Activated CD4-positive, CD25-positive, alpha-beta regulatory T cell treated with anti-CD3 and anti-CD28 coated beads, Interleukin-2, amount 50 U/mL, for 24 hours (primary cell): ENCODE measurements around the gene SLC38A3.

Source experiments
- ATAC-seq, 2 donors: fragments of 150-1000 bp; cut with Tn5 transposase; one replicate each; pipeline ENCODE4 v1.10.0; 2021; ENCODE audit warnings: mild to moderate bottlenecking in 1 of 2, moderate library complexity in 1 of 2

SLC38A3 gene

DNA sequence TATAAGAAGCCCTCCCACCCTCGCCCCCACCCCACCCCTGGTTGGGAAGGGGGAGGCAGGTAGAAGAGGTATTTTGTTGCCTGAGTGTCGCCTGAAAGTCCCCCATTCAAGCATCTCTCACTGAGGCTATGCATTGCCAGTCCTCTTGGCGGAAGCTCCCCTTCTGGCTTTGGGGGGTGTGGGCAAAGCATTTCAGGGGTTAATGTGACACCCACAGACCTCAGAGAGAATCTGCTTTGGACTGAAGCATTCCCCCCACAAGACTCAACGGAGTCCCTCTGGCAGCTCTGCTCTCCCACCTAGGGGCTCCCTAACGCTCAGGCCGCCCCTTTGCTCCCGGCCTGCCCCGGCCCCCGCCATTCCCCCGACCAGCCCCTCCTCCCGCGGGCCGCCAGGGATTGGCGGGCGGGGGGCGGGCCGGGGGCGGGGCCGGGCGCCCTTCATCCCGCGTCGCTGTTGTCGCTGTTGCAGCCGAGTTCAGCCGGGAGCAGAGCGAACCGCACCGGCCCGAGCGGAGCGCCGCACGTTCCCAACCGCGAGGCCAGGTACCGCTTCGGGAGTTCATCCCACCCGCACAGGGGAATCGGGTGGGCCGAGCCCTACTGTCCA, at the start of gene SLC38A3:
Gene SLC38A3, plus strand, starts transcription at position 468 of the 609 bp plus-strand sequence. CDS start 8,929 bp downstream, outside the sequence.
- peak; percentile 5 to 17 for ATAC-seq

DNA sequence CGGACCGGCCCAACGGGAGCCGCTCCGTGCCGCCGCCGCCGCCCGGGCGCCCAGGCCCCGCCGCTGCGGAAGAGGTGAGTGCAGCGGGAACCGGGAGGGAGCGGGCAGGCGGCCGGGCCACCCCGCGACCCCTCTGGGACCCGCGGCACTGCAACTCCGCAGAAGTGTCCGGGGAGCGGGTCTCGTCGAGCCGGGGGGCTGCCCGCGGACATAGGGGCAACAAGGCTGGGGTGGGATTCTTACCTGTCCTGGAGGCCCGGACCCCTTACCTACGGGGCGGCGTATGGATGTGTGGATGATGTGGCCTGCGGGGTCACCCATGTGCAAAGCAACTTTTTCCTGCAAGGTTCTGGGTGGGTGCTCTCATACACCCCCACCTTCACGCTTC, 49.6 kb upstream of the SLC38A3 start:
- no peak for ATAC-seq

GRCh38 chr3:50155891-50156290, 49.2 kb upstream of the SLC38A3 start:
- ATAC-seq: no peak

- no peak for ATAC-seq
Observed at GRCh38 chr3:50156549-50157493, 48.2 kb upstream of the SLC38A3 start.

DNA sequence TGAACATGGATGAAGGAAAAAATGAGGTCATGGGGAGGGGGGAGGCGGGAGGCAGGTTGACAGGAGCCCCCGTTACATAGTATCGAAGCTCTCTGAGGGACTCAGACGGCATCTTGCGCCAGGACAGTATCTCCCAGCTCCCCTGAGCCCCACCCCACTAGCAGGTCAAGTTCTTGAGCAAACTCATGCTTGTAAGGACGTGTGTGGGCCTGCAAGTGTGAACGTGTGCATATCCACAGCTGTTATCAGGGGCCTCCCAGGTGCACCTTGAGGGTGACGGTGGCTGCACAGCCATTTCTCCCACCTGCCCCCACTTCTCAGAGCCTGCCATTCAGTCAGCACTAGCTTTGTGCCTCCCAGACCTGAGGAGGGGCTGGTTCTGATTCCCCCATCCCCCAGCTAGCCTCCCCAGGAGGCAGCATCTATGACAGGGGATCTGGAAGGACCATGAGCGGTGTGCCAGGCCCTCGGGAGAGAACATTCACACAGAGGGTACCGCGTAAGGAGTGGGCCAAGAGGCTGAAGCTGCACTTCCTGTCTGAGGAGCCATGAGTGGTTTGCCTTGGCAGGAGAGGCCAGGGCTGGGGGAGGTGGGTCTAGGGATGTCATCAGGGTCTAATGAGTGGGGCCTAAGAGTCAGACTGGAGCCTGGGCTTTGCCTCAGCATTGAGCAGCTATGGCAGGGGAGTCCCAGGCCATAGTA, 47.1 kb upstream of the SLC38A3 start:
- no peak for ATAC-seq

GRCh38 chr3:50158530-50159146, 46.4 kb upstream of the SLC38A3 start:
- no peak for ATAC-seq

DNA sequence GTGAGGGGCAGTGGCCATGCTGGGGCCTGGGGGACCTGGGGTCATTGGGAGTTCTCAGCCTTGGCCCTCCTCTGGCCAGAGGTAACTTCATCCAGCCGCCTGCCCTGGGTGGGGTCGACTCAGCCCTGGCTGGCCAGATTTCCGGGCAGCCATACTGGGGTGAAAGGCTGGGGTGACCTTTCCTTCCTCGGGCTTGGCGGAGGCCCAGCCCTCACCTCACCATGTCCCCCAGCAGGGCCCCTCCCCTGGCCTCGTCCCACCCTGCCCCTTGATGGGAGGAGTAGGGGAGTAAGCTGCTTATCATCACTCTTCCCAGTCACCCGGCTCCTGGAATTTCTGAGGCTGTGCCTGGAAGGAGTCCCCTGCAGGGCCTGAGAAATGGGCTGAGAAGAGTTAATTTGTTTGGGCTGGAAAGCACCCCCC, 44.5 kb upstream of the SLC38A3 start:
- no peak for ATAC-seq

DNA sequence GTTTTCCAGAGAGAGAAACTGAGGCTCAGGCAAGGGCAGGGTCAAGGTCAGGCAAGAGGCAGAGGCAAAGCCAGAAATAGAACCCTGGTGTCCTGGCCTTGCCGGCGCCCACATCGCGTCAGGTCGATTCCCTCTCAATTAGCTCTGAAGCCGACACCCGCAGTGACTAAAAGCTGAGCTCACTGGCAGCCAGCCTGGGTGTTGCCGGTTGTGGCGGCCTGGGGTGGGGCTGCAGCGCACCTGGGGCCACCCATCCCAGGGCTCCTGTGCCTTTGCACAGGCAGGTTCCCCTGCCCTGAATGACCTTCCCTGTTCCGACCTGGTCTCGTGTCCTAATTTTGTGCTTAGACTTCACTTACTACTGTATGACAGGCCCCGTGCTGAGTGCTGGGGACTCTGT, 43.8 kb upstream of the SLC38A3 start:
- ATAC-seq: no peak

GRCh38 chr3:50162034-50162883, 42.8 kb upstream of the SLC38A3 start:
- no peak for ATAC-seq

GRCh38 chr3:50163572-50164455, 41.3 kb upstream of the SLC38A3 start:
- ATAC-seq: no peak

GRCh38 chr3:50164481-50164880, 40.6 kb upstream of the SLC38A3 start:
- no peak for ATAC-seq

GRCh38 chr3:50164984-50165909, 39.8 kb upstream of the SLC38A3 start:
- ATAC-seq: no peak

DNA sequence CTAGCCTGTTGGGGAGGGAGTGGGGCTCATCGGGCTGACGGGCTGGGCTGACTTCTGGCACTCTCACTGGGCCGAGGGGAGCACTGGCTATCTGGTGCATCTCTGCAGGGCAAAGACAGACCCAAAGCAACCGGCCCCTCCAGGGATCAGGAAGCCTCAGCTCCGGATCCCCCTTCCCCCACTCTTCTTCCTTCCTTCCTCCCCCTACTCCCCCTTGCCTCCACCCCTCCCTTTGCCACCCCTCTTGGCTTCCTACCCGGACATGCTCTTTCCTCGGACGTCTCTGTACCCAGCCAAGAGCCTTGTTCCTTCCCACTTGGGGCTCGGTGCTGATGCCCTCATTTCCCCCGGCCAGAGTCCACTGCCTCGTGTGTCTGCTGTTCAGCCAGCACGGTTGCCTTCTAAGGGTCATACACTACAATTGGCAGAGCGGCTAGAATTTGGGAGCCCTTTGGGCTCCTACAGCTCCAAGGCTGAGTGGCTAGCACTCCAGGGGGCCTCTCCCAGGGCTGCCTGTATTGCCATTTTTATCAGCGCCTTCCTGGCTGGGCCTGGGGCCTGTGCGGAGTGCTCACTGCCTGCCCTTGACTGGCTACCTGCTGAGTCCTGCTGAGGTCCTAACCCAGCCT, 39.0 kb upstream of the SLC38A3 start:
- no peak for ATAC-seq

- no peak for ATAC-seq
Observed at GRCh38 chr3:50166620-50167019, 38.5 kb upstream of the SLC38A3 start.

DNA sequence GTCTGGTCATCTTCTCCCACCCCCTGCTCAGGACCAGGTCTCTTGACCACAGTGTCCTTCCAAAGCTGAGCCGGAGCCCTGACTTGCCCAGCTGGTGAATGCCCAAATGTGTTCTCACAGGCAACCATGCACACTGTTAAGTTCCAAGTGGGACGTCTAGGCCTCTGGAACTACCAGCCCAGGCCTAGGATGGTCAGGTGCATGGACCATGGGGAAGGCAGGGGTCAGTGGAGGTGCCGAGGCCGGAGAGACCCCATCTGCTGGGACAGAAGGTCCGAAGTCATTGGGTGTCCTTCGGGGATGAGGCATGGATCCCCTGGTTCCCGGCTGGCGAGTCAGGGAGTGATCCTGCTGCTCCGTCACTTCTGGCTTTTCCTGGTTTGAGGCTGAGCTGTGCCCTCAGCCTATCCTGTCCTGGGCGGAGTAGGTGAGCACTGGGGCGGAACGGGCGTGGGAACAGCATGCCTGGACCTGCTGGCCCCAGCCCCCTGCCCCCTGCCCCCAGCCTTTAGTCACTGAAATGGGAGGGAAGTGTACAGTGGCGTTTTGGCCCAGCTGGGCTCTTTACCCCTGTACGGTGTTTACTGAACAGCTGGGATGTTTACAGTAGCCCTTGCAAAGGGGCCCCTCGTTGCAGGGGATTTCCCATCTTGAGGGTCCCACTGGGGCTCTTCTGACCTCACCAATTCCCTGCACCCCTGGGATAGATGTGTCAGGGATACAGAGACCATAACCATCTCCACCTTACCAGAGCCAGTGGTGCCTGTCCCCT, 37.8 kb upstream of the SLC38A3 start:
- ATAC-seq: no peak

DNA sequence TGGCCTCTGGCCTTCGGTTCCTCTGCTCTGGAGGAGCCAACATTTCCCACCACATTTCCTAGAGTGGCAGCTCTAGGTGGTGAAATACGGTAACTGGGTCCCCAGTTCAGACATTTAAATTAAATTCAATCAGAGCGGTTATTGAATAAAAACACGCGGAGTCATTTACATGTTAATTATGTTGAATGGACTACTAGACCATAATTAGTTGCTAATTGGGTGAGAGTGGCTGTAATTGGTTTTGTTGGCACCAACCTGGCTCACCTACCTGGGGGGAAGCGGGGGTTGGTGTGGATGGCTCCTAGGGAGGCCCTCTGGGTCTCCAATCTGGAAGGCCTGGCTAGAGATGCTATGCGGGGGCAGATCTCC, 37.2 kb upstream of the SLC38A3 start:
- ATAC-seq: no peak

DNA sequence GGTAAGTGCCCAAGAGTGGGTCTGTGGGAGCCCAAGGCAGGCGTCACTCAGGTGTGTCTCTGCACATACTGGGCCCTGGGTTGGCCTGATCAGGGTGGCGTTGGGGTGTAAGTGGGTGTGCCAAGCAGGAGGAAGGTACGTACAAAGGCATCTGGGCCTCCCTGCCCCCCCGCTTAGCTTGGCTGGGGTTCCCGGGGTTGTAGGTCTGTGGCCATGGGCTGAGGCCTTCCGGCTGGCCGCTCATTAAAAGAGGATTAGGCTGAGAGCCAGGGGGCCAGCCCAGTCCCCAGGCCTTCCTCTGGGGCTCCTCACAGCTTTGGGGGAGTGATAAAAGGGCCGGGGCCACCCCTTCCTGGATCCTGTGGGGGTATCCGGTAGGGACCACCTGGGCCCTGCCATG, 36.7 kb upstream of the SLC38A3 start:
- no peak for ATAC-seq

DNA sequence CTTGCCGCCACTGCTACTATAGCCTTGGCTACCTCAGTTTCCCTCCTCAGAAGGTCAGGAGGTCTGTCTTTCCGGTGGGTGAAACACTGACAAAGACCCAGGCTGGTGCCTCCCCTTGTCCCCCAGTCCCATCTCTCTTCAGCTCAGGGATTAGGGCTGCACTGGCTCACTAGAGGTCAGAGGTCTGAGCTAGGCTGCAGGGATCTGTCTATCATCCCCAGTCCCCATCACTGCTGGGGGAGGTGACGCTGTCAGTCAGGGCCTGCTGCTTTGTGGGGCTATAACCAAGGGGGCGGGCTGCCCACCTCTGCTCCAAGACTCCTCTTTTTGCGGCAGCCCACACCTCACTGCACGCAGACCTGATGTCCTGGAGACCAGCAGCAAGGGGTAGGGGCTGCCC, 36.3 kb upstream of the SLC38A3 start:
- ATAC-seq: no peak
